Measurements from ENCODE around the gene SMIM38.
"Not testable (repeated sequence)": the region's sequence is repeated elsewhere in the genome, so short reads cannot be mapped to it uniquely, and the experiment has no call there.

SMIM38 gene

GRCh38 chr11:69141742-69142141 is 14.0 kb upstream of the SMIM38 start:
- DNase-seq = no peak

GRCh38 chr11:69142895-69143294 is 12.8 kb upstream of the SMIM38 start:
- no peak for DNase-seq

GRCh38 chr11:69144316-69145049 is 11.3 kb upstream of the SMIM38 start:
- DNase-seq = no peak

- DNase-seq = no peak
Measured at GRCh38 chr11:69145050-69145380, 10.7 kb upstream of the SMIM38 start.

GRCh38 chr11:69148377-69148762 is 7.4 kb upstream of the SMIM38 start:
- no peak for DNase-seq

- no peak for DNase-seq
Measured at GRCh38 chr11:69148806-69149205, 6.9 kb upstream of the SMIM38 start.

- DNase-seq = not testable (repeated sequence)
Measured at GRCh38 chr11:69149338-69150045, 6.2 kb upstream of the SMIM38 start.

GRCh38 chr11:69150175-69150574 is 5.6 kb upstream of the SMIM38 start:
- DNase-seq = no peak

GRCh38 chr11:69151836-69152235 is 3.9 kb upstream of the SMIM38 start:
- DNase-seq = no peak

- DNase-seq = no peak
Measured at GRCh38 chr11:69152733-69153421, 2.9 kb upstream of the SMIM38 start.

- DNase-seq = no peak
Measured at GRCh38 chr11:69153661-69154060, 2.1 kb upstream of the SMIM38 start.

GRCh38 chr11:69154211-69154913 is 1.4 kb upstream of the SMIM38 start:
- no peak for DNase-seq

GRCh38 chr11:69154938-69155301 is 815 bp upstream of the SMIM38 start:
- no peak for DNase-seq

GRCh38 chr11:69156235-69156639 is 502 bp downstream of the SMIM38 start:
- DNase-seq = no peak

GRCh38 chr11:69156673-69157155 is 979 bp downstream of the SMIM38 start:
- DNase-seq = no peak

- no peak for DNase-seq
Measured at GRCh38 chr11:69157156-69157821, 1.6 kb downstream of the SMIM38 start.

GRCh38 chr11:69157822-69158231 is 2.1 kb downstream of the SMIM38 start:
- DNase-seq = no peak

GRCh38 chr11:69158301-69159149 is 2.8 kb downstream of the SMIM38 start:
- DNase-seq = no peak

- DNase-seq = no peak
Measured at GRCh38 chr11:69159150-69159852, 3.6 kb downstream of the SMIM38 start.

- DNase-seq = no peak
Measured at GRCh38 chr11:69160296-69161116, 4.8 kb downstream of the SMIM38 start.

All from NCI-H1694 treated with DMSO at 0.1 percent for 48 hours (cell line).